GM12878 (cell line): Measurements from ENCODE around the gene NANOS2.

Experiments used
- CEBPB ChIP-seq, 2 experiments: fragments of 150-350 bp in 1 of 2; IDR thresholded peaks; 2 replicates each; pipeline ENCODE4 v1.6.1; 2012 to 2014; ENCODE audit warnings: low read depth in 2 of 2, low read length in 2 of 2, borderline replicate concordance in 1 of 2, inconsistent platforms in 1 of 2
- CHD4 ChIP-seq: fragments of 200-600 bp; sonication (generic); IDR thresholded peaks from 2 replicates; pipeline ENCODE4 v1.6.1; 2016; ENCODE audit warnings: mild to moderate bottlenecking
- JUND ChIP-seq: IDR thresholded peaks from 2 replicates; pipeline ENCODE4 v1.6.1; 2012; ENCODE audit warnings: low read depth, mild to moderate bottlenecking, low read length, improper control_type of control experiment, moderate library complexity
- MYC ChIP-seq: IDR thresholded peaks from 2 replicates; pipeline ENCODE4 v1.6.1; 2011; ENCODE audit warnings: mild to moderate bottlenecking, low read length, moderate library complexity, inconsistent platforms; ENCODE audit not compliant: insufficient read depth, insufficient replicate concordance, insufficient read length, severe bottlenecking
- NFXL1 ChIP-seq: fragments of 450-650 bp; IDR thresholded peaks from 2 replicates; pipeline ENCODE4 v1.6.1; 2017; ENCODE audit warnings: antibody characterized with exemption, mild to moderate bottlenecking, borderline replicate concordance
- POLR2A ChIP-seq: IDR thresholded peaks from 2 replicates; pipeline ENCODE4 v1.6.1; 2011; ENCODE audit warnings: low read depth, mild to moderate bottlenecking, low read length
- SRF ChIP-seq, 2 experiments: IDR thresholded peaks; 2 replicates each; pipeline ENCODE4 v1.6.1; 2011; ENCODE audit warnings: low read depth in 2 of 2, low read length in 2 of 2, mild to moderate bottlenecking in 1 of 2, moderate library complexity in 1 of 2
- SUPT20H ChIP-seq: IDR thresholded peaks from 2 replicates; pipeline ENCODE4 v1.6.1; 2011; ENCODE audit warnings: low read depth, mild to moderate bottlenecking, low read length, moderate library complexity, borderline replicate concordance; ENCODE audit not compliant: control insufficient read depth
- ZNF274 ChIP-seq: IDR thresholded peaks from one replicate; pipeline ENCODE4 v1.8.0; 2011; ENCODE audit not compliant: insufficient read length, insufficient read depth
- TF ChIP-seq, protein P1 (sequence below): fragments of 450-650 bp; IDR thresholded peaks from 2 replicates; pipeline ENCODE4 v1.6.1; 2014; ENCODE audit warnings: mild to moderate bottlenecking
- TF ChIP-seq, protein P2 (sequence below): fragments of 150-350 bp; IDR thresholded peaks from 2 replicates; pipeline ENCODE4 v1.6.1; 2016; ENCODE audit warnings: low read depth, low read length
- TF ChIP-seq, protein P3 (sequence below): IDR thresholded peaks from 2 replicates; pipeline ENCODE4 v1.6.1; 2012; ENCODE audit warnings: low read depth, low read length, improper control_type of control experiment
- TF ChIP-seq, protein P4 (sequence below), 3 experiments: IDR thresholded peaks in 2 of 3; conservative IDR thresholded peaks in 1 of 3; 2 replicates each; pipeline ENCODE4 v1.5.1; 2011; ENCODE audit warnings: low read depth in 3 of 3, low read length in 3 of 3, mild to moderate bottlenecking in 3 of 3, control low read depth in 2 of 3, moderate library complexity in 2 of 3, inconsistent platforms in 1 of 3, mixed read lengths in 1 of 3; ENCODE audit not compliant: control insufficient read depth in 2 of 3, insufficient read depth in 1 of 3; ENCODE audit errors: extremely low read depth in 1 of 3
- TF ChIP-seq, protein P5 (sequence below): IDR thresholded peaks from 2 replicates; pipeline ENCODE4 v1.6.1; 2011; ENCODE audit warnings: borderline replicate concordance, low read depth, mild to moderate bottlenecking, moderate library complexity, mixed read lengths, low read length; ENCODE audit not compliant: insufficient read depth; ENCODE audit errors: extremely low read length

DNA sequence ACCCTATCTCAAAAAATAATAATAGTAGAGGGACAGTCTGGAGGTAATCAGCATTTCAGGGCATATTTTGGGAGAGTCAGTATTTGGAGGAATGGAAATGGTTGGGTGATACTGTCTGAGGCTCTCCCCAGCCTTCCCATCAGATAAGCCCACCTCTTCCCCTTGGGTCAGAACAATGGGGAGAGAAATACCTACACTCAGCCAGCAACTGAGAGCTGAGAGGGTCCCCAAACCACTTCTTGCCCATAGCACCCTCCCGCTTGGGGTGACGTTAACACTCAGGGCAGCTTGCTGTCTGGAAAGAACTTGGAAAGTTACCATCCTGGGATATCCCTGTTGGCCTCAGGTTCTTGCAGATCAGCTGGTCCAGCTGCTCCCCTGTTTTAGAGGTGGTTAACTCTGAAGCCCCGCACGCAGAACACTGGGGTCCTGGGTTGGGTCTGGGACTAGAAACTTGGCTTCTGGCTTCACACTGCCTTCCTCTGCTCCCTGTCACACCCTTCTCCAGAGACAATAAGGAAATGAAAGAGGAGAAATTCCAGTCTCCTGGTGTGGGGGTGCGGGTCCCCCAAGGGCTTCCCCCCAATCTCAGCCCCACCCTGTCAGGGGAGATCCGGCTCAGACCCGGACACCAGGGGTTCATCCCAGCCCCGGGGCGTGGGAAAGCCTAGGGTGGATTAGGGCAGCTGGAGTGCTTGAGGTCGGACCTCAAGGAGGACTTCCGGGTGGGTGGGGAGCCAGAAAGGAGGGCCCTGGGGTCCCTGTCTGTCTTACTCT, 48.0 kb downstream of the NANOS2 start:
- no peak for TF ChIP-seq POLR2A
- no peak for TF ChIP-seq MYC
- TF ChIP-seq, protein P1, sequence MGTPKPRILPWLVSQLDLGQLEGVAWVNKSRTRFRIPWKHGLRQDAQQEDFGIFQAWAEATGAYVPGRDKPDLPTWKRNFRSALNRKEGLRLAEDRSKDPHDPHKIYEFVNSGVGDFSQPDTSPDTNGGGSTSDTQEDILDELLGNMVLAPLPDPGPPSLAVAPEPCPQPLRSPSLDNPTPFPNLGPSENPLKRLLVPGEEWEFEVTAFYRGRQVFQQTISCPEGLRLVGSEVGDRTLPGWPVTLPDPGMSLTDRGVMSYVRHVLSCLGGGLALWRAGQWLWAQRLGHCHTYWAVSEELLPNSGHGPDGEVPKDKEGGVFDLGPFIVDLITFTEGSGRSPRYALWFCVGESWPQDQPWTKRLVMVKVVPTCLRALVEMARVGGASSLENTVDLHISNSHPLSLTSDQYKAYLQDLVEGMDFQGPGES: no peak
- TF ChIP-seq NFXL1: no peak
- TF ChIP-seq SRF (IDR thresholded peaks at IDR 0.05; ENCODE audit: low read depth in 2 of 2, low read length in 2 of 2): no peak
- TF ChIP-seq, protein P2, sequence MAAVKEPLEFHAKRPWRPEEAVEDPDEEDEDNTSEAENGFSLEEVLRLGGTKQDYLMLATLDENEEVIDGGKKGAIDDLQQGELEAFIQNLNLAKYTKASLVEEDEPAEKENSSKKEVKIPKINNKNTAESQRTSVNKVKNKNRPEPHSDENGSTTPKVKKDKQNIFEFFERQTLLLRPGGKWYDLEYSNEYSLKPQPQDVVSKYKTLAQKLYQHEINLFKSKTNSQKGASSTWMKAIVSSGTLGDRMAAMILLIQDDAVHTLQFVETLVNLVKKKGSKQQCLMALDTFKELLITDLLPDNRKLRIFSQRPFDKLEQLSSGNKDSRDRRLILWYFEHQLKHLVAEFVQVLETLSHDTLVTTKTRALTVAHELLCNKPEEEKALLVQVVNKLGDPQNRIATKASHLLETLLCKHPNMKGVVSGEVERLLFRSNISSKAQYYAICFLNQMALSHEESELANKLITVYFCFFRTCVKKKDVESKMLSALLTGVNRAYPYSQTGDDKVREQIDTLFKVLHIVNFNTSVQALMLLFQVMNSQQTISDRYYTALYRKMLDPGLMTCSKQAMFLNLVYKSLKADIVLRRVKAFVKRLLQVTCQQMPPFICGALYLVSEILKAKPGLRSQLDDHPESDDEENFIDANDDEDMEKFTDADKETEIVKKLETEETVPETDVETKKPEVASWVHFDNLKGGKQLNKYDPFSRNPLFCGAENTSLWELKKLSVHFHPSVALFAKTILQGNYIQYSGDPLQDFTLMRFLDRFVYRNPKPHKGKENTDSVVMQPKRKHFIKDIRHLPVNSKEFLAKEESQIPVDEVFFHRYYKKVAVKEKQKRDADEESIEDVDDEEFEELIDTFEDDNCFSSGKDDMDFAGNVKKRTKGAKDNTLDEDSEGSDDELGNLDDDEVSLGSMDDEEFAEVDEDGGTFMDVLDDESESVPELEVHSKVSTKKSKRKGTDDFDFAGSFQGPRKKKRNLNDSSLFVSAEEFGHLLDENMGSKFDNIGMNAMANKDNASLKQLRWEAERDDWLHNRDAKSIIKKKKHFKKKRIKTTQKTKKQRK: no peak
- TF ChIP-seq SUPT20H: no peak
- TF ChIP-seq, protein P3, sequence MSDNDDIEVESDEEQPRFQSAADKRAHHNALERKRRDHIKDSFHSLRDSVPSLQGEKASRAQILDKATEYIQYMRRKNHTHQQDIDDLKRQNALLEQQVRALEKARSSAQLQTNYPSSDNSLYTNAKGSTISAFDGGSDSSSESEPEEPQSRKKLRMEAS: no peak
- TF ChIP-seq CEBPB (IDR thresholded peaks at IDR 0.05; ENCODE audit: borderline replicate concordance in 1 of 2, low read depth in 2 of 2, low read length in 2 of 2): no peak
- no peak for TF ChIP-seq CHD4
- TF ChIP-seq, protein P4, sequence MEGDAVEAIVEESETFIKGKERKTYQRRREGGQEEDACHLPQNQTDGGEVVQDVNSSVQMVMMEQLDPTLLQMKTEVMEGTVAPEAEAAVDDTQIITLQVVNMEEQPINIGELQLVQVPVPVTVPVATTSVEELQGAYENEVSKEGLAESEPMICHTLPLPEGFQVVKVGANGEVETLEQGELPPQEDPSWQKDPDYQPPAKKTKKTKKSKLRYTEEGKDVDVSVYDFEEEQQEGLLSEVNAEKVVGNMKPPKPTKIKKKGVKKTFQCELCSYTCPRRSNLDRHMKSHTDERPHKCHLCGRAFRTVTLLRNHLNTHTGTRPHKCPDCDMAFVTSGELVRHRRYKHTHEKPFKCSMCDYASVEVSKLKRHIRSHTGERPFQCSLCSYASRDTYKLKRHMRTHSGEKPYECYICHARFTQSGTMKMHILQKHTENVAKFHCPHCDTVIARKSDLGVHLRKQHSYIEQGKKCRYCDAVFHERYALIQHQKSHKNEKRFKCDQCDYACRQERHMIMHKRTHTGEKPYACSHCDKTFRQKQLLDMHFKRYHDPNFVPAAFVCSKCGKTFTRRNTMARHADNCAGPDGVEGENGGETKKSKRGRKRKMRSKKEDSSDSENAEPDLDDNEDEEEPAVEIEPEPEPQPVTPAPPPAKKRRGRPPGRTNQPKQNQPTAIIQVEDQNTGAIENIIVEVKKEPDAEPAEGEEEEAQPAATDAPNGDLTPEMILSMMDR (IDR thresholded peaks at IDR 0.05 in 2 of 3, conservative IDR thresholded peaks at IDR 0.05 in 1 of 3; ENCODE audit: control insufficient read depth in 2 of 3, extremely low read depth in 1 of 3, insufficient read depth in 1 of 3, low read depth in 3 of 3, low read length in 3 of 3): no peak
- no peak for TF ChIP-seq ZNF274
- TF ChIP-seq, protein P5, sequence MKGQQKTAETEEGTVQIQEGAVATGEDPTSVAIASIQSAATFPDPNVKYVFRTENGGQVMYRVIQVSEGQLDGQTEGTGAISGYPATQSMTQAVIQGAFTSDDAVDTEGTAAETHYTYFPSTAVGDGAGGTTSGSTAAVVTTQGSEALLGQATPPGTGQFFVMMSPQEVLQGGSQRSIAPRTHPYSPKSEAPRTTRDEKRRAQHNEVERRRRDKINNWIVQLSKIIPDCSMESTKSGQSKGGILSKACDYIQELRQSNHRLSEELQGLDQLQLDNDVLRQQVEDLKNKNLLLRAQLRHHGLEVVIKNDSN: no peak
- TF ChIP-seq JUND: no peak
